Measurements from ENCODE around the gene PTRH1. TPM values are rescaled to one million over a fixed set of nuclear protein-coding genes. Genes with fewer than 3 reads are reported as not detected.

Gene PTRH1
- total and polyA plus RNA-seq, 2 of the 13 experiments (the other 11 are each of a cell fraction or from before 2014, with no cell fraction given): 4.0 to 10.4 TPM

DNA sequence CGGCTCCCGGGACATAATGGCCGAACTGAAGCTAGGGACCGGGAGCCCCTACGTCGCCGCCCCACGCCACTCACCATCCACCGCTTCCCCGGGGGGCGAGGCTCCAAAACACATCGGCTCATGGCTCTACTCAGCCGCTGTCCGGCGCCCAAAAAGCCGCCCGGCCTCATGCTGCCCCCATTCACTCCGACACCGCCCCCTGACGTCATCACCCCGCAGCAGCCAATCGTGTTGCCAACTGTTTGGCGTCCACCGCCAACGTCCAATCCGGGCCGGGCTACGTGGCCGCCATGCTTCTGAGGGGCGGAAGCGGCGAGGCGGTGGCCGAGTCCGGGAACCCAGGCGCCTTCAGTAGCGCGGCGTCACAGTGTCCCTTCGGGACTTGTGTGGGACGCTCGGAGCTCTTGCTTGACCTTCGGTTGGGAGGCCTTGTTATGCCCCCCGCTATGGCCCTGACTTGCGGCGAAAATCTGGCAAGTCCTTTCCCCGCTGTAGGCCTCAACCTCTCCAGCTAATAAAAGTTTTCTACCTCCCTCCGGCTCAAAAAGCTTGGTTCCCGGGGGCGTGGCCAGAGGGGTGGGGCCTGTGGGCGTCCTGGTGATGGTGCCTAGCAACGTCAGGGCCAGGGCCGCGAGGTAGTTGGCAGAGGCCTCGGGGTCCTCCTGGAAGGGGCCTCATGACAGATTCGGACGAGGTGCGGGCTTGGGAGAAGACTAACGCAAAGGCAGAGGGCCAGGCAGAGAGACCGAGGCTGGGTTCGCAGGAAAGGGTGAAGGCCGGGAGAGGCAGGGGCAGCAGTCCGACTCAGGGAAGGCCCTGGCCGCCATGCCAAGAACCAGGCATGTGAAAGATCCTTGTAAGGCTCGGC, at the start of gene PTRH1, which contains the start of gene TTC16 (continued):
- TF ChIP-seq FUBP1 (CRISPR knock-in tag; IDR thresholded peaks at IDR 0.05; ENCODE audit: borderline replicate concordance) (no peak), ZBTB33 (CRISPR knock-in tag; IDR thresholded peaks at IDR 0.05) (no peak), SALL1 (CRISPR knock-in tag; IDR thresholded peaks at IDR 0.05) (peak; percentile 29; the same call in 1 of the 2 replicates), RFXAP (CRISPR knock-in tag; IDR thresholded peaks at IDR 0.05; ENCODE audit: borderline replicate concordance) (peak; percentile 88), ZNF644 (CRISPR knock-in tag; IDR thresholded peaks at IDR 0.05; ENCODE audit: low read depth) (no peak), RBM39 (IDR thresholded peaks at IDR 0.05; ENCODE audit: low read depth, low read length, poor library complexity, severe bottlenecking) (no peak), TAF15 (IDR thresholded peaks at IDR 0.05; ENCODE audit: low read depth, low read length, poor library complexity, severe bottlenecking) (no peak), SMAD3 (CRISPR knock-in tag; IDR thresholded peaks at IDR 0.05) (no peak), SKI (IDR thresholded peaks at IDR 0.05; ENCODE audit: partially characterized antibody) (no peak), ZNF263 (CRISPR knock-in tag; IDR thresholded peaks at IDR 0.05) (no peak), SMAD9 (CRISPR knock-in tag; IDR thresholded peaks at IDR 0.05) (no peak), ZNF761 (CRISPR knock-in tag; conservative IDR thresholded peaks at IDR 0.05) (no peak; the same call in 1 of the 2 replicates), RBM22 (optimal IDR thresholded peaks at IDR 0.05; ENCODE audit: low read length) (no peak), ZBTB7B (CRISPR knock-in tag; IDR thresholded peaks at IDR 0.05) (no peak), ZNF749 (CRISPR knock-in tag; IDR thresholded peaks at IDR 0.05; ENCODE audit: borderline replicate concordance) (no peak; the same call in 1 of the 2 replicates), SUZ12 (IDR thresholded peaks at IDR 0.05; ENCODE audit: low read depth, low read length) (no peak), NFE2L1 (CRISPR knock-in tag; IDR thresholded peaks at IDR 0.05; ENCODE audit: borderline replicate concordance) (no peak; the same call in 1 of the 2 replicates), SCMH1 (CRISPR knock-in tag; IDR thresholded peaks at IDR 0.05; ENCODE audit: borderline replicate concordance) (no peak)
- TF ChIP-seq, protein P1, sequence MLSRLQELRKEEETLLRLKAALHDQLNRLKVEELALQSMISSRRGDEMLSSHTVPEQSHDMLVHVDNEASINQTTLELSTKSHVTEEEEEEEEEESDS (CRISPR knock-in tag; IDR thresholded peaks at IDR 0.05; ENCODE audit: borderline replicate concordance): no peak
- TF ChIP-seq, protein P2, sequence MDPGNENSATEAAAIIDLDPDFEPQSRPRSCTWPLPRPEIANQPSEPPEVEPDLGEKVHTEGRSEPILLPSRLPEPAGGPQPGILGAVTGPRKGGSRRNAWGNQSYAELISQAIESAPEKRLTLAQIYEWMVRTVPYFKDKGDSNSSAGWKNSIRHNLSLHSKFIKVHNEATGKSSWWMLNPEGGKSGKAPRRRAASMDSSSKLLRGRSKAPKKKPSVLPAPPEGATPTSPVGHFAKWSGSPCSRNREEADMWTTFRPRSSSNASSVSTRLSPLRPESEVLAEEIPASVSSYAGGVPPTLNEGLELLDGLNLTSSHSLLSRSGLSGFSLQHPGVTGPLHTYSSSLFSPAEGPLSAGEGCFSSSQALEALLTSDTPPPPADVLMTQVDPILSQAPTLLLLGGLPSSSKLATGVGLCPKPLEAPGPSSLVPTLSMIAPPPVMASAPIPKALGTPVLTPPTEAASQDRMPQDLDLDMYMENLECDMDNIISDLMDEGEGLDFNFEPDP (CRISPR knock-in tag; conservative IDR thresholded peaks at IDR 0.05): no peak
- TF ChIP-seq, protein P3, sequence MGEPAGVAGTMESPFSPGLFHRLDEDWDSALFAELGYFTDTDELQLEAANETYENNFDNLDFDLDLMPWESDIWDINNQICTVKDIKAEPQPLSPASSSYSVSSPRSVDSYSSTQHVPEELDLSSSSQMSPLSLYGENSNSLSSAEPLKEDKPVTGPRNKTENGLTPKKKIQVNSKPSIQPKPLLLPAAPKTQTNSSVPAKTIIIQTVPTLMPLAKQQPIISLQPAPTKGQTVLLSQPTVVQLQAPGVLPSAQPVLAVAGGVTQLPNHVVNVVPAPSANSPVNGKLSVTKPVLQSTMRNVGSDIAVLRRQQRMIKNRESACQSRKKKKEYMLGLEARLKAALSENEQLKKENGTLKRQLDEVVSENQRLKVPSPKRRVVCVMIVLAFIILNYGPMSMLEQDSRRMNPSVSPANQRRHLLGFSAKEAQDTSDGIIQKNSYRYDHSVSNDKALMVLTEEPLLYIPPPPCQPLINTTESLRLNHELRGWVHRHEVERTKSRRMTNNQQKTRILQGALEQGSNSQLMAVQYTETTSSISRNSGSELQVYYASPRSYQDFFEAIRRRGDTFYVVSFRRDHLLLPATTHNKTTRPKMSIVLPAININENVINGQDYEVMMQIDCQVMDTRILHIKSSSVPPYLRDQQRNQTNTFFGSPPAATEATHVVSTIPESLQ (CRISPR knock-in tag; conservative IDR thresholded peaks at IDR 0.05): no peak
